Neuronal stem cell (in vitro differentiated cells): ENCODE measurements around the gene NOS1.
"Not testable (repeated sequence)": the region's sequence is repeated elsewhere in the genome, so short reads cannot be mapped to it uniquely, and the experiment has no call there.

Source experiments
- DNase-seq: peaks from one replicate; pipeline ENCODE4 v3.0.0-alpha.2; 2013; ENCODE audit warnings: low spot score
- H2AFZ ChIP-seq: one replicate; pipeline ENCODE4 v1.6.1; 2013; ENCODE audit warnings: mild to moderate bottlenecking, low read length, inconsistent platforms
- H2AK5ac ChIP-seq: 2 replicates; pipeline ENCODE4 v1.6.1; 2013; ENCODE audit warnings: low read depth, mild to moderate bottlenecking, inconsistent platforms, low read length, moderate library complexity, mixed read lengths
- H2BK120ac ChIP-seq: 2 replicates; pipeline ENCODE4 v1.6.1; 2013; ENCODE audit warnings: low read depth, mild to moderate bottlenecking, inconsistent platforms, low read length, moderate library complexity, mixed read lengths
- H2BK12ac ChIP-seq: one replicate; pipeline ENCODE4 v1.6.1; 2013; ENCODE audit warnings: low read length, inconsistent platforms
- H2BK15ac ChIP-seq: 2 replicates; pipeline ENCODE4 v1.6.1; 2013; ENCODE audit warnings: mild to moderate bottlenecking, low read length, inconsistent platforms, mixed read lengths
- H2BK5ac ChIP-seq: one replicate; pipeline ENCODE4 v1.6.1; 2013; ENCODE audit warnings: inconsistent platforms, mild to moderate bottlenecking, low read length, moderate library complexity
- H3K14ac ChIP-seq: one replicate; pipeline ENCODE4 v1.6.1; 2013; ENCODE audit warnings: low read length, inconsistent platforms
- H3K18ac ChIP-seq: 2 replicates; pipeline ENCODE4 v1.6.1; 2013; ENCODE audit warnings: low read length, inconsistent platforms
- H3K23ac ChIP-seq: 2 replicates; pipeline ENCODE4 v1.6.1; 2013; ENCODE audit warnings: low read depth, mild to moderate bottlenecking, mixed read lengths, low read length, inconsistent platforms; ENCODE audit not compliant: poor library complexity
- H3K27ac ChIP-seq: replicated peaks from 3 replicates; pipeline ENCODE4 v1.5.1; 2013; ENCODE audit warnings: low read length, inconsistent platforms
- H3K27me3 ChIP-seq, 3 experiments: 2 replicates each; pipeline ENCODE4 v1.6.1; 2013; ENCODE audit warnings: low read length in 3 of 3, mild to moderate bottlenecking in 2 of 3, inconsistent platforms in 1 of 3, low read depth in 1 of 3, mixed read lengths in 1 of 3, moderate library complexity in 1 of 3; ENCODE audit not compliant: control insufficient read depth in 3 of 3, insufficient read depth in 3 of 3
- H3K36me3 ChIP-seq, 2 donors: replicated peaks in 1 of 2; 2 replicates each; pipeline ENCODE4 v1.6.1; 2013; ENCODE audit warnings: low read length in 2 of 2; ENCODE audit not compliant: control insufficient read depth in 2 of 2, insufficient read depth in 2 of 2
- H3K4ac ChIP-seq: 2 replicates; pipeline ENCODE4 v1.6.1; 2013; ENCODE audit warnings: inconsistent platforms, mild to moderate bottlenecking, low read length, moderate library complexity
- H3K4me1 ChIP-seq, 2 donors: 1 replicate in 1 of 2; 2 replicates in 1 of 2; pipeline ENCODE4 v1.6.1; 2013; ENCODE audit warnings: low read length in 2 of 2, low read depth in 1 of 2; ENCODE audit not compliant: control insufficient read depth in 2 of 2, insufficient read depth in 1 of 2
- H3K4me2 ChIP-seq: one replicate; pipeline ENCODE4 v1.6.1; 2013; ENCODE audit warnings: mild to moderate bottlenecking, low read length, inconsistent platforms; ENCODE audit not compliant: insufficient read depth, poor library complexity, severe bottlenecking
- H3K4me3 ChIP-seq, 2 donors: 2 replicates each; pipeline ENCODE4 v1.5.1; 2013; ENCODE audit warnings: low read length in 2 of 2, mild to moderate bottlenecking in 2 of 2, inconsistent platforms in 1 of 2, moderate library complexity in 1 of 2
- H3K79me1 ChIP-seq: one replicate; pipeline ENCODE4 v1.6.1; 2013; ENCODE audit warnings: low read depth, mild to moderate bottlenecking, inconsistent platforms, low read length, moderate library complexity
- H3K9ac ChIP-seq: one replicate; pipeline ENCODE4 v1.6.1; 2013; ENCODE audit warnings: mild to moderate bottlenecking, low read depth, low read length, inconsistent platforms; ENCODE audit not compliant: poor library complexity
- H3K9me3 ChIP-seq, 2 donors: replicated peaks in 1 of 2; 2 replicates each; pipeline versions ENCODE3 to v1.6.1; 2013; ENCODE audit warnings: low read length in 2 of 2, mild to moderate bottlenecking in 2 of 2, inconsistent platforms in 1 of 2, low read depth in 1 of 2, mixed read lengths in 1 of 2, moderate library complexity in 1 of 2; ENCODE audit not compliant: control insufficient read depth in 2 of 2, insufficient read depth in 1 of 2
- H4K8ac ChIP-seq: one replicate; pipeline ENCODE4 v1.6.1; 2013; ENCODE audit warnings: low read depth, mild to moderate bottlenecking, inconsistent platforms, low read length, moderate library complexity
- H4K91ac ChIP-seq: one replicate; pipeline ENCODE4 v1.6.1; 2013; ENCODE audit warnings: low read length, low read depth, mild to moderate bottlenecking, inconsistent platforms; ENCODE audit not compliant: poor library complexity
- WGBS, 2 donors: extraction: QIAGEN DNeasy Blood & Tissue Kit; methylation state at CpG; one replicate each; pipeline ENCODE4 v1.1.7; 2013; ENCODE audit warnings: missing lambda C conversion rate in 2 of 2, mixed read lengths in 1 of 2; ENCODE audit not compliant: insufficient read length in 2 of 2, insufficient replicate concordance in 1 of 2; ENCODE audit errors: extremely low coverage in 2 of 2; 5-methylcytosine and 5-hydroxymethylcytosine counted together

Gene NOS1

GRCh38 chr12:117188121-117188665, 173.2 kb downstream of the NOS1 start:
- H3K27ac ChIP-seq, result no peak overlapping the region

GRCh38 chr12:117187421-117187820, 174.0 kb downstream of the NOS1 start:
- Histone ChIP-seq H3K27ac (no peak overlapping the region), H3K18ac (no peak overlapping the region), H3K9me3 (peaks cover 0 to 8% of the 10 kb centered on the region in 2 donors), H2AK5ac (no peak overlapping the region), H3K23ac (no peak overlapping the region), H4K8ac (no peak overlapping the region), H2BK120ac (no peak overlapping the region), H4K91ac (no peak overlapping the region), H2BK12ac (no peak overlapping the region), H3K4ac (no peak overlapping the region), H3K14ac (no peak overlapping the region), H2BK15ac (no peak overlapping the region), H2AFZ (no peak overlapping the region), H3K36me3 (peaks cover 17 to 63% of the 10 kb centered on the region in 2 donors), H3K4me1 (peaks cover 0 to 3% of the 10 kb centered on the region in 2 donors), H3K9ac (no peak overlapping the region), H3K27me3 (peaks cover 0 to 7% (median 2%) of the 10 kb centered on the region in 3 experiments), H3K79me1 (no peaks in the 10 kb centered on the region), H2BK5ac (no peak overlapping the region), H3K4me2 (no peak overlapping the region), H3K4me3 (no peak overlapping the region)
- DNase-seq, result no peak
- WGBS, 2 donors, result no CpG with 5 or more reads among the region's 4 CpGs

More at GRCh38 chr12:117188121-117188665, 173.2 kb downstream of the NOS1 start:
- no peak for DNase-seq
- Histone ChIP-seq H3K4me1 (peaks cover 0 to 3% of the 10 kb centered on the region in 2 donors), H4K91ac (no peak overlapping the region), H3K79me1 (no peaks in the 10 kb centered on the region), H3K14ac (no peak overlapping the region), H4K8ac (no peak overlapping the region), H3K4me3 (no peak overlapping the region), H2AFZ (no peak overlapping the region), H2BK12ac (no peak overlapping the region), H3K4ac (no peak overlapping the region), H3K9me3 (peaks cover 0 to 2% of the 10 kb centered on the region in 2 donors), H2BK15ac (no peak overlapping the region), H3K27me3 (peaks cover 0 to 7% (median 2%) of the 10 kb centered on the region in 3 experiments), H3K18ac (no peak overlapping the region), H3K4me2 (no peak overlapping the region), H3K23ac (no peak overlapping the region), H2BK120ac (no peak overlapping the region), H2AK5ac (no peak overlapping the region), H2BK5ac (no peak overlapping the region), H3K9ac (no peak overlapping the region), H3K36me3 (peaks cover 14 to 55% of the 10 kb centered on the region in 2 donors)
- WGBS, 2 donors, result no CpG with 5 or more reads among the region's 12 CpGs

- no peak overlapping the region for H3K18ac ChIP-seq
- no peaks in the 10 kb centered on the region for H3K27me3 ChIP-seq
- peaks cover 2 to 24% of the 10 kb centered on the region in 2 donors for H3K9me3 ChIP-seq
- no peak overlapping the region for H2AK5ac ChIP-seq
- no CpG with 5 or more reads among the region's 3 CpGs for WGBS, 2 donors
- H3K36me3 ChIP-seq, result peaks cover 33 to 95% of the 10 kb centered on the region in 2 donors
- no peak overlapping the region for H3K27ac ChIP-seq
- H3K14ac ChIP-seq, result no peak overlapping the region
- H3K23ac ChIP-seq, result no peak overlapping the region
- no peak for DNase-seq
- H3K4me1 ChIP-seq, result no peaks in the 10 kb centered on the region
- no peak overlapping the region for H2AFZ ChIP-seq
- no peak overlapping the region for H2BK12ac ChIP-seq
- H3K4ac ChIP-seq, result no peak overlapping the region
- H2BK5ac ChIP-seq, result no peak overlapping the region
- no peak overlapping the region for H3K9ac ChIP-seq
- H2BK15ac ChIP-seq, result no peak overlapping the region
- no peak overlapping the region for H3K4me3 ChIP-seq
- no peak overlapping the region for H2BK120ac ChIP-seq
- H4K8ac ChIP-seq, result no peak overlapping the region
- no peak overlapping the region for H4K91ac ChIP-seq
- H3K79me1 ChIP-seq, result peaks cover 3% of the 10 kb centered on the region
- no peak overlapping the region for H3K4me2 ChIP-seq
These were observed 178.6 kb downstream of the NOS1 start for GRCh38 chr12:117182866-117183265.

- not testable (repeated sequence) for H3K4me3 ChIP-seq, H4K8ac ChIP-seq, H2AK5ac ChIP-seq, H3K14ac ChIP-seq, H2BK15ac ChIP-seq, H2BK12ac ChIP-seq, H3K27ac ChIP-seq, H3K79me1 ChIP-seq, H3K9ac ChIP-seq, H3K4me2 ChIP-seq, H2BK120ac ChIP-seq, H3K18ac ChIP-seq, H2AFZ ChIP-seq, H2BK5ac ChIP-seq, H3K4ac ChIP-seq, H3K27me3 ChIP-seq, DNase-seq, H4K91ac ChIP-seq, H3K4me1 ChIP-seq, H3K23ac ChIP-seq
- peaks cover 37 to 99% of the 10 kb centered on the region in 2 donors for H3K36me3 ChIP-seq
- no CpG with 5 or more reads among the region's 8 CpGs for WGBS, 2 donors
- peaks cover 2 to 24% of the 10 kb centered on the region in 2 donors for H3K9me3 ChIP-seq
These were observed 180.0 kb downstream of the NOS1 start for GRCh38 chr12:117181468-117181843.
